GM19455 (cell line): ENCODE data around the gene IFT20.
A peak's percentile ranks its signal among the peaks of the same experiment; 100 is the strongest.

ENCODE experiments used
- ATAC-seq: cut with Tn5 transposase; IDR thresholded peaks from one replicate; pipeline ENCODE4 v1.9.1; 2021; ENCODE audit not compliant: unreplicated experiment

IFT20 gene

GRCh38 chr17:28335201-28335958 lies at the start of gene IFT20, which contains the start of gene TNFAIP1:
Gene IFT20 (minus strand): TSS chr17:28335472. CDS start chr17:28331985, 3,487 bp downstream.
Gene TNFAIP1 (plus strand): TSS chr17:28335761. CDS start chr17:28339522, 3,761 bp downstream.
- peak; percentile 93 for ATAC-seq

GRCh38 chr17:28385037-28385400 lies 49.7 kb upstream of the IFT20 start:
- ATAC-seq: peak; percentile 30

GRCh38 chr17:28384281-28385036 lies 49.2 kb upstream of the IFT20 start:
- peak; percentile 78 for ATAC-seq

GRCh38 chr17:28381141-28381825 lies 46.0 kb upstream of the IFT20 start:
- no peak for ATAC-seq

GRCh38 chr17:28379814-28380801 lies 44.8 kb upstream of the IFT20 start:
- no peak for ATAC-seq

GRCh38 chr17:28372945-28373274 lies 37.6 kb upstream of the IFT20 start:
- ATAC-seq: no peak

GRCh38 chr17:28372203-28372944 lies 37.1 kb upstream of the IFT20 start:
- ATAC-seq: peak; percentile 25

GRCh38 chr17:28371245-28372202 lies 36.3 kb upstream of the IFT20 start, which contains the start of gene SARM1:
Gene SARM1 (plus strand): TSS chr17:28371694. CDS start chr17:28372033, 339 bp downstream.
- ATAC-seq: peak; percentile 50

- ATAC-seq: no peak
Observed at GRCh38 chr17:28370744-28371103, 35.5 kb upstream of the IFT20 start.

GRCh38 chr17:28370035-28370743 lies 34.9 kb upstream of the IFT20 start, which contains the start of gene VTN:
Gene VTN (minus strand): TSS chr17:28370307. CDS start chr17:28370203, 104 bp downstream.
- no peak for ATAC-seq

GRCh38 chr17:28369684-28370034 lies 34.4 kb upstream of the IFT20 start:
- no peak for ATAC-seq

GRCh38 chr17:28368915-28369683 lies 33.8 kb upstream of the IFT20 start:
- no peak for ATAC-seq

GRCh38 chr17:28368306-28368831 lies 33.1 kb upstream of the IFT20 start:
- ATAC-seq: no peak

GRCh38 chr17:28367641-28368305 lies 32.5 kb upstream of the IFT20 start:
- no peak for ATAC-seq

GRCh38 chr17:28366605-28367004 lies 31.3 kb upstream of the IFT20 start:
- no peak for ATAC-seq

GRCh38 chr17:28365487-28365886 lies 30.2 kb upstream of the IFT20 start:
- ATAC-seq: no peak
